Vagina (tissue), 2 donors: ENCODE results near the gene ATP2A3. TPM values are rescaled to one million over a fixed set of nuclear protein-coding genes. Genes with fewer than 3 reads are reported as not detected.

Source experiments
- DNase-seq, 2 donors: peaks; one replicate each; pipeline ENCODE4 v3.0.0-alpha.2; 2017; ENCODE audit errors: extremely low spot score in 2 of 2
- H3K27ac ChIP-seq: fragments of 200-600 bp; sonication (generic); one replicate; pipeline ENCODE4 v1.5.1; 2019
- H3K27me3 ChIP-seq: fragments of 200-600 bp; sonication (generic); one replicate; pipeline ENCODE4 v1.5.1; 2019
- H3K36me3 ChIP-seq, 2 donors: fragments of 200-600 bp; sonication (generic); one replicate each; pipeline ENCODE4 v1.5.1; 2017 to 2019
- H3K4me1 ChIP-seq: fragments of 200-600 bp; sonication (generic); one replicate; pipeline ENCODE4 v1.5.1; 2019
- H3K4me3 ChIP-seq, 2 donors: fragments of 200-600 bp; sonication (generic); 1 replicate in 1 of 2; 2 replicates in 1 of 2; pipeline ENCODE4 v1.5.1; 2016 to 2019
- H3K9me3 ChIP-seq: fragments of 200-600 bp; sonication (generic); one replicate; pipeline ENCODE4 v1.5.1; 2019
- POLR2A ChIP-seq, 2 donors: fragments of 450-650 bp; IDR thresholded peaks; one replicate each; pipeline ENCODE4 v1.6.1; 2017; ENCODE audit warnings: antibody characterized with exemption in 2 of 2, mild to moderate bottlenecking in 2 of 2, moderate library complexity in 2 of 2
- POLR2AphosphoS5 ChIP-seq, 2 donors: sonication (generic); formaldehyde crosslinking; IDR thresholded peaks; one replicate each; pipeline ENCODE4 v1.9.0; 2017; ENCODE audit warnings: antibody characterized with exemption in 2 of 2, mild to moderate bottlenecking in 2 of 2, low read depth in 1 of 2; ENCODE audit not compliant: insufficient read depth in 1 of 2
- intact Hi-C: fragments of 100-400 bp; cut with DNase I; formaldehyde crosslinking; loops from one replicate; pipeline ENCODE4 v1.15.1; 2023
- total RNA-seq: library from RNA; depleted of rRNA; stranded (reverse); fragments of >200 nt; gene quantifications from one replicate; pipeline ENCODE4 v1.2.3, GENCODE V29; 2016
- TF ChIP-seq, protein P1 (sequence below), 3 experiments: fragments of 450-650 bp in 2 of 3; fragments of 200-600 bp in 1 of 3; sonication (generic) in 1 of 3; IDR thresholded peaks; one replicate each; pipeline ENCODE4 v1.5.1; 2017 to 2019; ENCODE audit warnings: antibody characterized with exemption in 3 of 3, mild to moderate bottlenecking in 2 of 3, moderate library complexity in 2 of 3

The ATP2A3 gene
- total RNA-seq, 1 donor from 2014 or later, result 15.5 TPM

DNA sequence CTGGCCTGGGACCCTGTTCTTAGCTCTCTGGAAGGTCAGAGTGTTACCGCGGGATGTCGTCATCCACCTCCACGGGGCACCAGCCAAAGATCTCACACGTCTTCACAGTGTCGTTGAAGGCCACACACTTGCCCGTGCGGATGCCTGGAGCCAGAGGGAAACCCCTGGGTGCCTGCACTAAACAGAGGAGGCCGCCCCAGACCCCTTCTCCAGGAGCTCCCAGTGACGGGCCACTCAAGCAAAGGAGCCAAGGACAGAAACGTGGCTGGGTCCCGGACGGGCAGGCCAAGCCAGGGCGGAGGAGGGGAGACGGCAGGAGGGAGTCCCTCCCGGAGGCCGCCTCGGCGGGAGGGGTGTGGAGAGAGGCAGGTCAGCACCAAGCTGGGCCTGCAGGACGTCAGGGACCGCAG, 60.4 kb downstream of the ATP2A3 start:
- no peak for DNase-seq
- no peaks in the 10 kb centered on the region for H3K36me3 ChIP-seq

DNA sequence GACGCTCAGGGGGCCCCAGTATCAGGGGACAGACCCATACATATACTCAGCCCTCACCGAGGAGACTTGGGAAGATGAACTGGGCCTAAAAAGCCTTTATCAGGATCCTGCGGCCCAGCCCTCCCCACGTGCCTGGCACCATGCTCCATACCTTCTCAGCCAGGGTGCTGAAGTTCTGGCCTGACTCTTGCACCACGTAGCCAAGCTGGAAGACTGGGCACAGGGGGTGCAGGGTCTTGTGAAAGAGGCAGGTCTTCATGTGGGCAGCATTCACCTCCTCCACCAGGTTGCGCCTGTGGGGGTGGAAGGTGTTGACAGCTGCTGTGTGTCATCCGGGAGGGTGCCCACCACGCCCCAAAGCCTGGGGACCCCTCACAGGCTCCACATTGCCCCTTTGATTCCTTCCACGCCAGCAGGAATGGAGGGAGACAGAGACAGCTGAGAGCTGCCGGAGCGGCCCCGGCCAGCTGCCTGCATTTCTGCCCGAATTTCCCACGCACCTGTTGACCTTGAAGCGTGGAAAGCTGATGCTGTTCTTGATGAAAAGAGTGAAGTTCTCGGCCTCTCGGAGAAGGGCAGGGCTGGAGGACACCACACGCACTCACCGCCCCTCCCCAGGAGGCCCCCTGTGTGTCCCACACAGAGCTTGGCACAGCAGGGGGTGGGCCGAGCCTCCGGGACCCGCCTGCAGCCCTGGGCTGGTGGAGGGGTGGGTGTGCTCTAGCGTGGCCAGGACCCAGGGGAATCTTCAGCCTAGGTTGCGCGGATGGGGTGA, 61.0 kb downstream of the ATP2A3 start:
- TF ChIP-seq POLR2AphosphoS5 (IDR thresholded peaks at IDR 0.05; ENCODE audit: insufficient read depth in 1 of 2, low read depth in 1 of 2), result no peak
- TF ChIP-seq POLR2A (IDR thresholded peaks at IDR 0.05), result no peak
- TF ChIP-seq, protein P1, sequence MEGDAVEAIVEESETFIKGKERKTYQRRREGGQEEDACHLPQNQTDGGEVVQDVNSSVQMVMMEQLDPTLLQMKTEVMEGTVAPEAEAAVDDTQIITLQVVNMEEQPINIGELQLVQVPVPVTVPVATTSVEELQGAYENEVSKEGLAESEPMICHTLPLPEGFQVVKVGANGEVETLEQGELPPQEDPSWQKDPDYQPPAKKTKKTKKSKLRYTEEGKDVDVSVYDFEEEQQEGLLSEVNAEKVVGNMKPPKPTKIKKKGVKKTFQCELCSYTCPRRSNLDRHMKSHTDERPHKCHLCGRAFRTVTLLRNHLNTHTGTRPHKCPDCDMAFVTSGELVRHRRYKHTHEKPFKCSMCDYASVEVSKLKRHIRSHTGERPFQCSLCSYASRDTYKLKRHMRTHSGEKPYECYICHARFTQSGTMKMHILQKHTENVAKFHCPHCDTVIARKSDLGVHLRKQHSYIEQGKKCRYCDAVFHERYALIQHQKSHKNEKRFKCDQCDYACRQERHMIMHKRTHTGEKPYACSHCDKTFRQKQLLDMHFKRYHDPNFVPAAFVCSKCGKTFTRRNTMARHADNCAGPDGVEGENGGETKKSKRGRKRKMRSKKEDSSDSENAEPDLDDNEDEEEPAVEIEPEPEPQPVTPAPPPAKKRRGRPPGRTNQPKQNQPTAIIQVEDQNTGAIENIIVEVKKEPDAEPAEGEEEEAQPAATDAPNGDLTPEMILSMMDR (IDR thresholded peaks at IDR 0.05), result no peak
- intact Hi-C loops, result no loop called here

More for the DNA sequence above, 60.4 kb downstream of the ATP2A3 start:
- intact Hi-C loops, result no loop called here
- Histone ChIP-seq H3K4me3 (no peak overlapping the region), H3K4me1 (no peaks in the 10 kb centered on the region), H3K27ac (no peak overlapping the region), H3K9me3 (no peaks in the 10 kb centered on the region), H3K27me3 (no peaks in the 10 kb centered on the region)
- TF ChIP-seq POLR2A (IDR thresholded peaks at IDR 0.05), result no peak
- TF ChIP-seq, protein P1 (IDR thresholded peaks at IDR 0.05), result no peak
- TF ChIP-seq POLR2AphosphoS5 (IDR thresholded peaks at IDR 0.05; ENCODE audit: insufficient read depth in 1 of 2, low read depth in 1 of 2), result no peak

DNA sequence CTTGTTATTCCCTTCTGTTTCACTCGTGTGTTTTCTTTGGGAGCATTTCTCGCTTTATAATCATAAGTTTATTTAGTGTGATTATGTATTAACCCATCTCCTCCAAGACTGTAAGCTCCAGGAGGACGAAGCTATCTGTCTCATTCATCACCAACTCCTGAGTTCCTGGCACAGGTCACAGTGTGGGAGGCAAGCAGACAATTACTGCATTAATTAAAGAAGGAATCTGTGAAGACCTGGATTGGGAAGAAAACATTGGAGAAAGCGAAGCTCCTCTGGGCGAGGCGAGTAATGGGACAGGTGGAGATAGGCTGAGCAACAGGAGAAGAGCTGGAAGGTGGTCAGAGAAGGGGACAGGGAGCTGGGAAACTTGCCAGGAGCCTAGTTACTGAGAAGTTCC, 63.6 kb downstream of the ATP2A3 start:
- DNase-seq, result no peak
- H3K4me1 ChIP-seq, result peaks cover 11% of the 10 kb centered on the region
- no peak overlapping the region for H3K27ac ChIP-seq
- no peaks in the 10 kb centered on the region for H3K9me3 ChIP-seq
- no peaks in the 10 kb centered on the region for H3K27me3 ChIP-seq
- no peak overlapping the region for H3K4me3 ChIP-seq
- H3K36me3 ChIP-seq, result no peaks in the 10 kb centered on the region
- TF ChIP-seq POLR2A (IDR thresholded peaks at IDR 0.05), result no peak
- TF ChIP-seq, protein P1 (IDR thresholded peaks at IDR 0.05), result no peak
- no peak for TF ChIP-seq POLR2AphosphoS5 (IDR thresholded peaks at IDR 0.05; ENCODE audit: insufficient read depth in 1 of 2, low read depth in 1 of 2)
- intact Hi-C loops, result no loop called here

More for the DNA sequence above, 61.0 kb downstream of the ATP2A3 start:
- Histone ChIP-seq H3K4me1 (no peaks in the 10 kb centered on the region), H3K9me3 (no peaks in the 10 kb centered on the region), H3K36me3 (no peaks in the 10 kb centered on the region), H3K4me3 (no peak overlapping the region), H3K27ac (no peak overlapping the region), H3K27me3 (no peaks in the 10 kb centered on the region)
- DNase-seq, result no peak

DNA sequence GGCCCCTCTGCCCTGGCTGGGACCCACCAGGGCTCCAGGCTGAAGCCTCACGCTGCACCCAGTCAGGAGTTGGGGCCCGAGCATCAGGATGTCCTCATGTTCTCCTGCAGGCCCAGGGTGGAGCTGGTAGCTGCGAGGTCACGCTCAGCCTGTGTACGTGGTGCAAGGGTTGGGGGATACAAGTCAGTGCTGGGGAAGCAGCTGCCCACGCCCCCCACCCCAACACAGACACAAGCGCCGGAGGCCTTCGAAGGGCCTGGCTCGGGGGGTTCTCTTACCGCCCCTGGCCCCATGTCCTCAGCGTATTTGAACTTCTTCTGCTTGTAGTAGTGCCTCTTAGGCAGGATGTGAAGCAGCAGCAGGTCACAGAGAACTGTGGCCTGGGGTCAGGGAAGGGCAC, 66.5 kb downstream of the ATP2A3 start:
- TF ChIP-seq POLR2A (IDR thresholded peaks at IDR 0.05), result no peak
- TF ChIP-seq, protein P1 (IDR thresholded peaks at IDR 0.05), result no peak
- no peak for TF ChIP-seq POLR2AphosphoS5 (IDR thresholded peaks at IDR 0.05; ENCODE audit: insufficient read depth in 1 of 2, low read depth in 1 of 2)
- H3K36me3 ChIP-seq, result no peaks in the 10 kb centered on the region
- H3K27ac ChIP-seq, result no peak overlapping the region
- peaks cover 35% of the 10 kb centered on the region for H3K4me1 ChIP-seq
- no peaks in the 10 kb centered on the region for H3K27me3 ChIP-seq
- intact Hi-C loops, result no loop called here
- no peak for DNase-seq
- H3K9me3 ChIP-seq, result no peaks in the 10 kb centered on the region
- no peak overlapping the region for H3K4me3 ChIP-seq

DNA sequence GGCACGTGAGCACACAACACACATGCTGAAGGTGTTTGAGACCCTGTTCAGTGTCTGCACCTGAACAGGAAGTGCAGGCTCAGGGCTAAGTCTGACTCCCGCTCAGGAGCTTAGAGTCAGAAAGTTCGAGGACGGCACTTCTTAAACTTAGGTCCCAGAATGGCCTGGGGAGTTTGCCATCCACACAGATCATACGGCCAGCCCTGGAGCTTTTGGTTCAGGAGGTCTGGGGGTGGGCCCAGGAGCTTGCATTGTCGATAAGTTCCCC, 67.3 kb downstream of the ATP2A3 start:
- Histone ChIP-seq H3K27me3 (no peaks in the 10 kb centered on the region), H3K9me3 (no peaks in the 10 kb centered on the region), H3K27ac (no peak overlapping the region), H3K4me1 (peaks cover 41% of the 10 kb centered on the region), H3K36me3 (no peaks in the 10 kb centered on the region), H3K4me3 (no peak overlapping the region)
- no peak for DNase-seq
- TF ChIP-seq POLR2A (IDR thresholded peaks at IDR 0.05) (no peak), POLR2AphosphoS5 (IDR thresholded peaks at IDR 0.05; ENCODE audit: insufficient read depth in 1 of 2, low read depth in 1 of 2) (no peak)
- TF ChIP-seq, protein P1 (IDR thresholded peaks at IDR 0.05), result no peak
- intact Hi-C loops, result no loop called here
